ENCODE results near the gene LEPROT.

DNA sequence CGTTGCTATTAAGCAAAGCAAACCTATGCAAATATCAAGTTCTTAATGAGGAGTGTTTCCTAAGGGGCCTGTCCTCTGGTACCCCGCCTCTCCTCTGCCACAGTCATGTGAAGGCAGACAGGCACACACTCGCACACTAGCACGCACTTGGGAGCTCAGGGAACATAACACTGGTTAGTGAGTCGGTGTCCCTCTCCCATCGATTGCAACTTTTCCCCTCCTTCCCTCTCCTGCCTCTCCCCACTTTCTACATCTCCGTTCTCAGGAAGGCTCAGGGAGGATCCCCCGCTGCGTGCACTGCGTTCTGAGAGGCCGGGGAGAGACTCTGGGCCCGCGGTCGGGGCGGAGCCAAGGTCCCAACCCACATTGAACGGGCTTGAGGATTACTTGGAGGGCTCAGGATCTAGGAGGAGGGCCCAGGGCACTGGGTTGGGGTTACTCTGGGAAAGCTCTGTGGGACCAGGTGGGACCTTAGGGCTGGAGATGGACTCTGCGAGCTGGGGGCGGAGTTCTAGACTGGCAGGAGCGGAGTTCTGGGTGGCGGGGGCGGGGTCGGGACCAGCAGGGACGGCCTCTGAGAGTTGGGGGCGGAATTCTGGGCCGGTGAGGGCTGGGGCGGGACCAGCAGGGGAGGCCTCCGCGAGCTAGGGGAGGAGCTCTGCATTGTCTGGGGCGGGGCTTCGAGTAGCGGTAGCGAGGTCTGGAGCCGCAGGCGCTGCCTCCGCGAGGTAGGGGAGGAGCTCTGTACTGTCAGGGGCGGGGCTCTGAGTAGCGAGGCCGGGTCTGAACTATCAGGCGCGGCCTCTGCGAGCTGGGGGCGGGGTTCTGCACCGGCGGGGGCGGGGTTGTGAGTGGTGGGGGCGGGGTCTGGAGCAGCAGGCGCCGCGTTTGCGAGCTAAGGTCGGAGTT is 533 bp upstream of the LEPROT start:
- TF ChIP-seq POLR2A (IDR thresholded peaks at IDR 0.05): peak; percentile 22 to 26
- TF ChIP-seq, protein P1, sequence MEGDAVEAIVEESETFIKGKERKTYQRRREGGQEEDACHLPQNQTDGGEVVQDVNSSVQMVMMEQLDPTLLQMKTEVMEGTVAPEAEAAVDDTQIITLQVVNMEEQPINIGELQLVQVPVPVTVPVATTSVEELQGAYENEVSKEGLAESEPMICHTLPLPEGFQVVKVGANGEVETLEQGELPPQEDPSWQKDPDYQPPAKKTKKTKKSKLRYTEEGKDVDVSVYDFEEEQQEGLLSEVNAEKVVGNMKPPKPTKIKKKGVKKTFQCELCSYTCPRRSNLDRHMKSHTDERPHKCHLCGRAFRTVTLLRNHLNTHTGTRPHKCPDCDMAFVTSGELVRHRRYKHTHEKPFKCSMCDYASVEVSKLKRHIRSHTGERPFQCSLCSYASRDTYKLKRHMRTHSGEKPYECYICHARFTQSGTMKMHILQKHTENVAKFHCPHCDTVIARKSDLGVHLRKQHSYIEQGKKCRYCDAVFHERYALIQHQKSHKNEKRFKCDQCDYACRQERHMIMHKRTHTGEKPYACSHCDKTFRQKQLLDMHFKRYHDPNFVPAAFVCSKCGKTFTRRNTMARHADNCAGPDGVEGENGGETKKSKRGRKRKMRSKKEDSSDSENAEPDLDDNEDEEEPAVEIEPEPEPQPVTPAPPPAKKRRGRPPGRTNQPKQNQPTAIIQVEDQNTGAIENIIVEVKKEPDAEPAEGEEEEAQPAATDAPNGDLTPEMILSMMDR (IDR thresholded peaks at IDR 0.05 in 4 of 5, conservative IDR thresholded peaks at IDR 0.05 in 1 of 5): no peak
